HG03064 (cell line): ENCODE results near the gene FAM240A.

Source experiments
- ATAC-seq: cut with Tn5 transposase; IDR thresholded peaks from one replicate; pipeline ENCODE4 v1.9.1; 2021; ENCODE audit warnings: low read depth; ENCODE audit not compliant: unreplicated experiment

Gene FAM240A

GRCh38 chr3:46670891-46671427 is 58.6 kb downstream of the FAM240A start:
- no peak for ATAC-seq

- no peak for ATAC-seq
Measured at GRCh38 chr3:46671541-46672348, 59.4 kb downstream of the FAM240A start.

GRCh38 chr3:46672349-46672695 is 60.0 kb downstream of the FAM240A start:
- no peak for ATAC-seq

GRCh38 chr3:46673151-46674030 is 61.1 kb downstream of the FAM240A start:
- no peak for ATAC-seq

GRCh38 chr3:46674031-46674845 is 61.9 kb downstream of the FAM240A start:
- ATAC-seq = no peak

GRCh38 chr3:46675426-46675825 is 63.1 kb downstream of the FAM240A start:
- no peak for ATAC-seq
